ENCODE results near the gene ADRA2C.

Gene ADRA2C

DNA sequence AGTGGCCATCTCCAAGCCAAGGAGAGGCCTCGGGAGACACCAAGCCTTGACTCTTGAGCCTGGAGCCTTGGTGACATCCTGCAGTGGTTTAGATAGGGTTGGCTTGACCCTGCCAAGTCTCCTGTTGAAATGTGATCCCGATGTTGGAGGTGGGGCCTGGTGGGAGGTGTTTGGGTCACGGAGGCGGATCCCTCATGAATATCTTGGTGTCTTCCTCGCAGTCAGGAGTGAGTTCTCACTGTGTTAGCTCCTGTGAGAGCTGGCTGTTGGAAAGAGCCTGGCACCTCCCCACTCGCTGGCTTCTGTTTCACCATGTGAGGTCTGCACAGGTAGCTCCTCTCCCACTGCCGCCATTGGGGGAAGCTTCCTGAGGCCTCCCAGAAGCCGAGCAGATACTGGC, 38.8 kb downstream of the ADRA2C start:
- H3K4me1 ChIP-seq (ENCODE audit: insufficient read depth, insufficient read length) = peaks cover 21% of the 10 kb centered on the region
- DNase-seq (ENCODE audit: low read depth, low spot score) = no peak
- H3K9ac ChIP-seq (ENCODE audit: insufficient read length, low read depth) = no peak overlapping the region
- no peaks in the 10 kb centered on the region for H3K9me3 ChIP-seq (ENCODE audit: insufficient read depth, low read length)
- TF ChIP-seq YY1 (IDR thresholded peaks at IDR 0.05; ENCODE audit: insufficient read depth, insufficient read length) (no peak), SUZ12 (IDR thresholded peaks at IDR 0.05; ENCODE audit: extremely low read depth, insufficient read depth, insufficient read length) (no peak), ZNF274 (IDR thresholded peaks at IDR 0.05; ENCODE audit: low read depth, low read length) (no peak)
- peaks cover 13% of the 10 kb centered on the region for H3K27me3 ChIP-seq (ENCODE audit: insufficient read depth, insufficient read length)
- H3K4me3 ChIP-seq (ENCODE audit: insufficient read length, low read depth) = no peak overlapping the region
- no peaks in the 10 kb centered on the region for H3K36me3 ChIP-seq (ENCODE audit: insufficient read depth, insufficient read length, low read length)

DNA sequence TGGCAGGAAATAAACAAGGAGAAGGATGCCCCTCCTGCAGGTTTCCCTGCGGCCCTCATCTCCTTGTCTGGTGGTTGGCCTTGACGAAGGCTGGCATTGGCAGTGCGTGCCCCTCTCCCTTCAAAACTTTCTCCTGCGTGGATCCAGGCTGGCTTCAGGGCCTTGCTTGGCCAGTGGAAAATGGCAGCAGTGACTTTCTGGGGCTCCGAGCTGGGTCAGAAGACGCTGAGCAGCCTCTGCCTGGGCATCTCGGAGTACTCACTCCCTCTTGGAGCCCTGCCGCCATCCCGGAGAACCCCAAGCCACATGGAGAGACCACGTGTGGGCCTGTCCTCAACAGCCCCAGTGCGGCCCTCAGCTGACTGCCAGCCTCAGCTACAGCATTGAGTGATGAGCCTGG, 39.5 kb downstream of the ADRA2C start:
- no peak overlapping the region for H3K9ac ChIP-seq (ENCODE audit: insufficient read length, low read depth)
- no peaks in the 10 kb centered on the region for H3K36me3 ChIP-seq (ENCODE audit: insufficient read depth, insufficient read length, low read length)
- H3K4me1 ChIP-seq (ENCODE audit: insufficient read depth, insufficient read length) = peaks cover 17% of the 10 kb centered on the region
- no peaks in the 10 kb centered on the region for H3K9me3 ChIP-seq (ENCODE audit: insufficient read depth, low read length)
- DNase-seq (ENCODE audit: low read depth, low spot score) = no peak
- TF ChIP-seq YY1 (IDR thresholded peaks at IDR 0.05; ENCODE audit: insufficient read depth, insufficient read length) (no peak), SUZ12 (IDR thresholded peaks at IDR 0.05; ENCODE audit: extremely low read depth, insufficient read depth, insufficient read length) (no peak), ZNF274 (IDR thresholded peaks at IDR 0.05; ENCODE audit: low read depth, low read length) (no peak)
- peaks cover 16% of the 10 kb centered on the region for H3K27me3 ChIP-seq (ENCODE audit: insufficient read depth, insufficient read length)
- no peak overlapping the region for H3K4me3 ChIP-seq (ENCODE audit: insufficient read length, low read depth)

DNA sequence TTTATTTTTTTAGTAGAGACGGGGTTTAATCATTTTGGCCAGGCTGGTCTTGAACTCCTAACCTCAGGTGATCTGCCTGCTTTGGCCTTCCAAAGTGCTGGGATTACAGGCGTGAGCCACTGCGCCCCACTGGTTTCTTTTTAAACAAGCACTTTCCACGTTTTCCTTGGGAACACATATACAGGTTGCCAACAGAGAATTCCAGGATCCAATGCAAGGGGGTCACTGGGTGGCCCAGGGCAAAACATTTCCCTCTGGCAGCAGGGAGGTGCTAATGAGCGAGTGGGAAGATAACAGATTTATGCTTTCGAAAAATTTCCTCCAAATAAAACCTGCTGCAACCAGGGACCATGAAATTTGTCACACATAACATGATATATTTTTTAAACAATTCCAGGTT, 41.1 kb downstream of the ADRA2C start:
- TF ChIP-seq YY1 (IDR thresholded peaks at IDR 0.05; ENCODE audit: insufficient read depth, insufficient read length) = no peak
- TF ChIP-seq SUZ12 (IDR thresholded peaks at IDR 0.05; ENCODE audit: extremely low read depth, insufficient read depth, insufficient read length) = no peak
- no peak for TF ChIP-seq ZNF274 (IDR thresholded peaks at IDR 0.05; ENCODE audit: low read depth, low read length)
- Histone ChIP-seq H3K4me3 (ENCODE audit: insufficient read length, low read depth) (no peak overlapping the region), H3K27me3 (ENCODE audit: insufficient read depth, insufficient read length) (peaks cover 18% of the 10 kb centered on the region), H3K9me3 (ENCODE audit: insufficient read depth, low read length) (no peaks in the 10 kb centered on the region), H3K9ac (ENCODE audit: insufficient read length, low read depth) (no peak overlapping the region), H3K36me3 (ENCODE audit: insufficient read depth, insufficient read length, low read length) (no peaks in the 10 kb centered on the region), H3K4me1 (ENCODE audit: insufficient read depth, insufficient read length) (peaks cover 9% of the 10 kb centered on the region)
- no peak for DNase-seq (ENCODE audit: low read depth, low spot score)

DNA sequence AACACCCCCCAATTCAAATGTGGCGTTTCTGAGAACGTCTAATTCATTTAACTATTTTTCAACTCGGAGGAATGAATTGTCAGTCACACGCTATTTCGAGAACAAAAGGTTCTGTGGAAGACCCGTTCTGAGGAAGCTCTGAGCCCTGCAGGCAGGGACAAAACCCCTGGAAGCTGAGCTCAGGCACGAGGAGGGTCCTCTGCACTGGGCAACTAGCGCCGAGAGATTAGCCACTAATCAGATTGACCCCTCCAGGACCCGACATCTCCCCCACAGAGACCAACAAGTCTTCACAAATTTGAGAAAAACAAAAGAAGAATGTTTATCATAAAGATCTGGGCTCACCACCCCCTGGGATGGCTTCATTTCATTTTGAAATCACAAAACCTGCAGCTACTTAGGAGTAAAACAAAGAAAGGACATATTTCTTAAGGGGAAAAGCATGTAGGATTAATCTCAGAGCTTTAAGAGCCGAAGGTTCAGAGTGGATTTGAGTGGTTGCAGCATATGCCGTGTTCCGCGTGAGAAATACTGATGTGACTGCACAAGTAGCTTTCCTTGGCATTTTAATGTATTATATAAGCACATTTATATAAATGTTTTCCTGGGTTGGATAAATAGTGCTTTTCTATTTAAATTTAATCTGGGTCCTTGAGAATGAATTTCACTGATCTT, 41.8 kb downstream of the ADRA2C start:
- Histone ChIP-seq H3K4me1 (ENCODE audit: insufficient read depth, insufficient read length) (peaks cover 5% of the 10 kb centered on the region), H3K36me3 (ENCODE audit: insufficient read depth, insufficient read length, low read length) (no peaks in the 10 kb centered on the region), H3K4me3 (ENCODE audit: insufficient read length, low read depth) (no peak overlapping the region), H3K27me3 (ENCODE audit: insufficient read depth, insufficient read length) (peaks cover 18% of the 10 kb centered on the region), H3K9ac (ENCODE audit: insufficient read length, low read depth) (no peak overlapping the region), H3K9me3 (ENCODE audit: insufficient read depth, low read length) (no peaks in the 10 kb centered on the region)
- no peak for DNase-seq (ENCODE audit: low read depth, low spot score)
- no peak for TF ChIP-seq ZNF274 (IDR thresholded peaks at IDR 0.05; ENCODE audit: low read depth, low read length)
- no peak for TF ChIP-seq YY1 (IDR thresholded peaks at IDR 0.05; ENCODE audit: insufficient read depth, insufficient read length)
- no peak for TF ChIP-seq SUZ12 (IDR thresholded peaks at IDR 0.05; ENCODE audit: extremely low read depth, insufficient read depth, insufficient read length)

- H3K9me3 ChIP-seq (ENCODE audit: insufficient read depth, low read length) = no peaks in the 10 kb centered on the region
- peaks cover 21% of the 10 kb centered on the region for H3K27me3 ChIP-seq (ENCODE audit: insufficient read depth, insufficient read length)
- no peak for TF ChIP-seq ZNF274 (IDR thresholded peaks at IDR 0.05; ENCODE audit: low read depth, low read length)
- no peak for TF ChIP-seq YY1 (IDR thresholded peaks at IDR 0.05; ENCODE audit: insufficient read depth, insufficient read length)
- TF ChIP-seq SUZ12 (IDR thresholded peaks at IDR 0.05; ENCODE audit: extremely low read depth, insufficient read depth, insufficient read length) = no peak
- H3K36me3 ChIP-seq (ENCODE audit: insufficient read depth, insufficient read length, low read length) = no peaks in the 10 kb centered on the region
- H3K4me1 ChIP-seq (ENCODE audit: insufficient read depth, insufficient read length) = no peaks in the 10 kb centered on the region
- no peak overlapping the region for H3K9ac ChIP-seq (ENCODE audit: insufficient read length, low read depth)
- DNase-seq (ENCODE audit: low read depth, low spot score) = no peak
- no peak overlapping the region for H3K4me3 ChIP-seq (ENCODE audit: insufficient read length, low read depth)
These were observed 42.4 kb downstream of the ADRA2C start for GRCh38 chr4:3808597-3808996.

- TF ChIP-seq SUZ12 (IDR thresholded peaks at IDR 0.05; ENCODE audit: extremely low read depth, insufficient read depth, insufficient read length) (no peak), ZNF274 (IDR thresholded peaks at IDR 0.05; ENCODE audit: low read depth, low read length) (no peak), YY1 (IDR thresholded peaks at IDR 0.05; ENCODE audit: insufficient read depth, insufficient read length) (no peak)
- Histone ChIP-seq H3K4me3 (ENCODE audit: insufficient read length, low read depth) (no peak overlapping the region), H3K4me1 (ENCODE audit: insufficient read depth, insufficient read length) (no peaks in the 10 kb centered on the region), H3K27me3 (ENCODE audit: insufficient read depth, insufficient read length) (peaks cover 21% of the 10 kb centered on the region), H3K36me3 (ENCODE audit: insufficient read depth, insufficient read length, low read length) (no peaks in the 10 kb centered on the region), H3K9ac (ENCODE audit: insufficient read length, low read depth) (no peak overlapping the region), H3K9me3 (ENCODE audit: insufficient read depth, low read length) (no peaks in the 10 kb centered on the region)
- DNase-seq (ENCODE audit: low read depth, low spot score) = no peak
These were observed 42.8 kb downstream of the ADRA2C start for GRCh38 chr4:3809028-3809427.

GRCh38 chr4:3809451-3810110, 43.4 kb downstream of the ADRA2C start:
- TF ChIP-seq SUZ12 (IDR thresholded peaks at IDR 0.05; ENCODE audit: extremely low read depth, insufficient read depth, insufficient read length) (no peak), ZNF274 (IDR thresholded peaks at IDR 0.05; ENCODE audit: low read depth, low read length) (no peak), YY1 (IDR thresholded peaks at IDR 0.05; ENCODE audit: insufficient read depth, insufficient read length) (no peak)

More at GRCh38 chr4:3809451-3810110, 43.4 kb downstream of the ADRA2C start:
- Histone ChIP-seq H3K4me1 (ENCODE audit: insufficient read depth, insufficient read length) (no peaks in the 10 kb centered on the region), H3K9me3 (ENCODE audit: insufficient read depth, low read length) (no peaks in the 10 kb centered on the region), H3K4me3 (ENCODE audit: insufficient read length, low read depth) (no peak overlapping the region), H3K9ac (ENCODE audit: insufficient read length, low read depth) (no peak overlapping the region), H3K27me3 (ENCODE audit: insufficient read depth, insufficient read length) (peaks cover 21% of the 10 kb centered on the region), H3K36me3 (ENCODE audit: insufficient read depth, insufficient read length, low read length) (no peaks in the 10 kb centered on the region)
- no peak for DNase-seq (ENCODE audit: low read depth, low spot score)
